ENCODE measurements around the gene TMEM92.

DNA sequence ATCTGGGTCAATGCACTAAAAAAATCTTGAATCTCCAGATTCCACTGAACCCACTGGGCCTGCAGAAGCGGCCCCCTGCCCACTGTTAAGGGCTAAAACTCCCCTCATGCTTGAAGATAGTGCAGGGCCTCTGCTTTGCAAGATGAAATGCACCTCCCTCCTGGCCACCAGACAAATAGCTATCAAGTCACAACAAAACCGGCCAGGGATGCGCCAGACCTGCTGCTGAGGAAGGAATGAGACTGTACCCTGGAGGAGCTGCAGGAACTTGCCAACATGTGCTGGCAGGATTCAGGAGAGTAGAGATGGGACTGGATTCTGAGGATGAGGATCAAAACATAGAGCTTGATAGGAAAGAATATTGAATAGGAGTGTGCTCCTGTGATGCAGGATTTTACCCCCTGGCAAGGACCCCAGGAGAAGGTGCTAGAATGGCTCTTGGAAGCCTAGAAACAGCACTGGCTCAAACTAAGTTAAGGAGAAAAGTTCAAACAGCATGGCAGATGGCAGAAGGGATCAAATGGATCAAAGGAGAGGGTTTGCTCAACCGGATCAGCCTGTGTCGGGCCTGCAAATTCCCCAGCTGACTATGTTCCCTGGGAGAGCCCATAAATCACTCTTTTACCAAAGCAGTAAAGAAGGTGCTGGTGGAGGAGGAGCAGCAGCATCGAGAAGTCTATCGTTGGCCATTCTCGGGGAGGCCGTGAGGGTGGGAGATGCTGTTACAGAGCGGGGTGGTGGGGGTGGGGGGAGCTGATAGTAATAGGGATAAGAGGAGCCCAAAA is 44.4 kb downstream of the TMEM92 start:
- TF ChIP-seq, protein P1, sequence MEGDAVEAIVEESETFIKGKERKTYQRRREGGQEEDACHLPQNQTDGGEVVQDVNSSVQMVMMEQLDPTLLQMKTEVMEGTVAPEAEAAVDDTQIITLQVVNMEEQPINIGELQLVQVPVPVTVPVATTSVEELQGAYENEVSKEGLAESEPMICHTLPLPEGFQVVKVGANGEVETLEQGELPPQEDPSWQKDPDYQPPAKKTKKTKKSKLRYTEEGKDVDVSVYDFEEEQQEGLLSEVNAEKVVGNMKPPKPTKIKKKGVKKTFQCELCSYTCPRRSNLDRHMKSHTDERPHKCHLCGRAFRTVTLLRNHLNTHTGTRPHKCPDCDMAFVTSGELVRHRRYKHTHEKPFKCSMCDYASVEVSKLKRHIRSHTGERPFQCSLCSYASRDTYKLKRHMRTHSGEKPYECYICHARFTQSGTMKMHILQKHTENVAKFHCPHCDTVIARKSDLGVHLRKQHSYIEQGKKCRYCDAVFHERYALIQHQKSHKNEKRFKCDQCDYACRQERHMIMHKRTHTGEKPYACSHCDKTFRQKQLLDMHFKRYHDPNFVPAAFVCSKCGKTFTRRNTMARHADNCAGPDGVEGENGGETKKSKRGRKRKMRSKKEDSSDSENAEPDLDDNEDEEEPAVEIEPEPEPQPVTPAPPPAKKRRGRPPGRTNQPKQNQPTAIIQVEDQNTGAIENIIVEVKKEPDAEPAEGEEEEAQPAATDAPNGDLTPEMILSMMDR (IDR thresholded peaks at IDR 0.05): no peak
- TF ChIP-seq POLR2AphosphoS5 (IDR thresholded peaks at IDR 0.05): no peak
- no peak for TF ChIP-seq POLR2A (IDR thresholded peaks at IDR 0.05)
- TF ChIP-seq EP300 (IDR thresholded peaks at IDR 0.05): no peak
